C4-2B (cell line): ENCODE data around the gene KCNAB1.

Experiments
- CTCF ChIP-seq: fragments of 450-650 bp; conservative IDR thresholded peaks from 2 replicates; pipeline ENCODE4 v1.5.1; 2017; ENCODE audit warnings: mild to moderate bottlenecking
- ZFX ChIP-seq: fragments of 450-650 bp; IDR thresholded peaks from 2 replicates; pipeline ENCODE4 v1.6.1; 2017

DNA sequence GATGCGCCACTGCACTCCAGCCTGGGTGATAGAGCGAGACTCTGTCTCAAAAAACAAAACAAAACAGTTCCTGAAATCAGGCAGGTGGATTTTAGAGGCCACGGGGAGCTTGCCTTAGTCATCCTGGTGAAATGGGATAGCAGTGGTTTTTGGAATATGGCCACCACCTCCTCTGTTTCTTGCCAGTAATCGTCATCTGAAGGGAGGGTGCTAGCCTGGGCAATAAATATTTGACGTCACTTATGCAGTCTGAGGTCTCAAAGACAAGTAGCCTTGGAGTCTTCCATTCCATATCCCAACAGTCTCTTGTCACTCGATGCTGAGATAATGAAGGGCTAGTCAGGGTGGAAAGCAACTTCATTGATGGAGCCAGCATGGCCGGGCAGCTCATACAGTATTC, 55.2 kb downstream of the KCNAB1 start:
- TF ChIP-seq CTCF: no peak
- no peak for TF ChIP-seq ZFX
